ENCODE measurements around the gene ZDHHC24.

GRCh38 chr11:66484806-66485380 lies 61.0 kb downstream of the ZDHHC24 start:
- TF ChIP-seq CTCF (IDR thresholded peaks at IDR 0.05) (no peak), POLR2A (IDR thresholded peaks at IDR 0.05) (no peak)
